ENCODE measurements around the gene AHCYL2.

Gene AHCYL2

GRCh38 chr7:129193892-129194291, 30.9 kb upstream of the AHCYL2 start:
- H3K27ac ChIP-seq (ENCODE audit: low read depth, low read length), result no peak overlapping the region

GRCh38 chr7:129197771-129198170, 27.1 kb upstream of the AHCYL2 start:
- H3K27me3 ChIP-seq (ENCODE audit: control insufficient read depth, low read length), result no peaks in the 10 kb centered on the region
- H3K27ac ChIP-seq (ENCODE audit: low read depth, low read length), result no peak overlapping the region
- TF ChIP-seq EZH2phosphoT487 (IDR thresholded peaks at IDR 0.05; ENCODE audit: borderline replicate concordance, low read length) (no peak), CTCF (IDR thresholded peaks at IDR 0.05; ENCODE audit: low read depth, low read length, poor library complexity, severe bottlenecking) (no peak)
- H3K4me2 ChIP-seq (ENCODE audit: low read length), result no peak overlapping the region
- H3K4me3 ChIP-seq (ENCODE audit: low read length), result no peak overlapping the region
- no peaks in the 10 kb centered on the region for H4K20me1 ChIP-seq (ENCODE audit: control insufficient read depth, insufficient read depth, low read depth, low read length)
- H3K79me2 ChIP-seq (ENCODE audit: control insufficient read depth, low read length), result no peaks in the 10 kb centered on the region
- no peaks in the 10 kb centered on the region for H3K36me3 ChIP-seq (ENCODE audit: control insufficient read depth, low read length)
- no peaks in the 10 kb centered on the region for H3K9me2 ChIP-seq (replicated peaks; ENCODE audit: control insufficient read depth, low read length)
- H3K9me3 ChIP-seq (ENCODE audit: control insufficient read depth, insufficient read depth, low read length), result no peaks in the 10 kb centered on the region
- peaks cover 6% of the 10 kb centered on the region for H3K4me1 ChIP-seq (ENCODE audit: control insufficient read depth, low read length)
- no peaks in the 10 kb centered on the region for H3F3A ChIP-seq (ENCODE audit: control insufficient read depth, insufficient read depth)

More at GRCh38 chr7:129193892-129194291, 30.9 kb upstream of the AHCYL2 start:
- Histone ChIP-seq H3K4me1 (ENCODE audit: control insufficient read depth, low read length) (peaks cover 21% of the 10 kb centered on the region), H3K36me3 (ENCODE audit: control insufficient read depth, low read length) (no peaks in the 10 kb centered on the region), H3K9me3 (ENCODE audit: control insufficient read depth, insufficient read depth, low read length) (no peaks in the 10 kb centered on the region), H3K9me2 (replicated peaks; ENCODE audit: control insufficient read depth, low read length) (no peaks in the 10 kb centered on the region), H3F3A (ENCODE audit: control insufficient read depth, insufficient read depth) (no peaks in the 10 kb centered on the region), H3K79me2 (ENCODE audit: control insufficient read depth, low read length) (peaks cover 5% of the 10 kb centered on the region), H3K4me2 (ENCODE audit: low read length) (no peak overlapping the region), H3K4me3 (ENCODE audit: low read length) (no peak overlapping the region), H3K27me3 (ENCODE audit: control insufficient read depth, low read length) (peaks cover 18% of the 10 kb centered on the region), H4K20me1 (ENCODE audit: control insufficient read depth, insufficient read depth, low read depth, low read length) (no peaks in the 10 kb centered on the region)
- TF ChIP-seq CTCF (IDR thresholded peaks at IDR 0.05; ENCODE audit: low read depth, low read length, poor library complexity, severe bottlenecking), result no peak
- no peak for TF ChIP-seq EZH2phosphoT487 (IDR thresholded peaks at IDR 0.05; ENCODE audit: borderline replicate concordance, low read length)

GRCh38 chr7:129199406-129199805, 25.4 kb upstream of the AHCYL2 start:
- TF ChIP-seq CTCF (IDR thresholded peaks at IDR 0.05; ENCODE audit: low read depth, low read length, poor library complexity, severe bottlenecking) (no peak), EZH2phosphoT487 (IDR thresholded peaks at IDR 0.05; ENCODE audit: borderline replicate concordance, low read length) (no peak)
- no peaks in the 10 kb centered on the region for H3K27me3 ChIP-seq (ENCODE audit: control insufficient read depth, low read length)
- H3K9me3 ChIP-seq (ENCODE audit: control insufficient read depth, insufficient read depth, low read length), result no peaks in the 10 kb centered on the region
- H3K27ac ChIP-seq (ENCODE audit: low read depth, low read length), result no peak overlapping the region
- no peaks in the 10 kb centered on the region for H3K36me3 ChIP-seq (ENCODE audit: control insufficient read depth, low read length)
- H3K4me1 ChIP-seq (ENCODE audit: control insufficient read depth, low read length), result peaks cover 6% of the 10 kb centered on the region
- H3K4me2 ChIP-seq (ENCODE audit: low read length), result no peak overlapping the region
- H3K9me2 ChIP-seq (replicated peaks; ENCODE audit: control insufficient read depth, low read length), result no peaks in the 10 kb centered on the region
- H3K79me2 ChIP-seq (ENCODE audit: control insufficient read depth, low read length), result no peaks in the 10 kb centered on the region
- H3K4me3 ChIP-seq (ENCODE audit: low read length), result no peak overlapping the region
- no peaks in the 10 kb centered on the region for H3F3A ChIP-seq (ENCODE audit: control insufficient read depth, insufficient read depth)
- H4K20me1 ChIP-seq (ENCODE audit: control insufficient read depth, insufficient read depth, low read depth, low read length), result no peaks in the 10 kb centered on the region
